GM19025 (cell line): Measurements from ENCODE around the gene PDCD2L.
"Not testable (repeated sequence)": the region's sequence is repeated elsewhere in the genome, so short reads cannot be mapped to it uniquely, and the experiment has no call there.

ENCODE experiments used
- ATAC-seq: cut with Tn5 transposase; IDR thresholded peaks from one replicate; pipeline ENCODE4 v1.9.1; 2021; ENCODE audit warnings: mild to moderate bottlenecking, low read depth, moderate library complexity; ENCODE audit not compliant: unreplicated experiment

The PDCD2L gene

DNA sequence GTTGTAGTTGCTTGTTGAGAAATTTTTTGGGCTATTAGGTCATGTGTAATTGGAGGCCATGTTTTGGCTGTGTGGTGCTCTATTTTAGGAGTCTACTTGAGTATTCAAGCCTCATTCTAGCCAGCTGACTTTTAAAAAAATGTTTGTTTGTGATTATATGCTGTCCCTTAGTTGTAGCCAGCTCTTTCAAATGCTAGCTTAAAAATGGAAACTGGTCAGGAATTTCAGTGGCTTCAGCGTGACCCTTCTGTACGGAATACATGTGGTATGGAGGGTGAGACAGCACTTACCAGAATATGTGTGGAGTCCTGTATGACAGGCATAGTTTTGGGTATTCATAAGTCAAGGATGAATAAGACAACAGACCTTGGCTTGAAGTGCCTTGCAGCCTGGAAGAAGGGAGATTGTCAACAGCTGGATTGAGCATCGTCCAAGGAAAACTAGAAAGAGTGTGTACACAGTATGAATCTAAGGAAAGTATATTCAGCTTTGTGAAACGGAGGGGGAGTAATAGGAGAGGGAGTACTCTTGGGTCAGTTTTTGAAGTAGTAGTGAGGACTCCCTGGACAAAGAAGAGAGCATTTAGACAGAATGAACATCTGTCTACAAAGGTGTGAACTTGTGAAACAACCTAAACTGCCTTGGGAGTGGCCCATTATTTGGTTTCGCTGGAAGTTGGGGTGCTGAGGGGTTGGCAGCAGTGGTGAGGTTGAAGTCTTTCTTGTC lies 57.3 kb downstream of the PDCD2L start:
- ATAC-seq: no peak

DNA sequence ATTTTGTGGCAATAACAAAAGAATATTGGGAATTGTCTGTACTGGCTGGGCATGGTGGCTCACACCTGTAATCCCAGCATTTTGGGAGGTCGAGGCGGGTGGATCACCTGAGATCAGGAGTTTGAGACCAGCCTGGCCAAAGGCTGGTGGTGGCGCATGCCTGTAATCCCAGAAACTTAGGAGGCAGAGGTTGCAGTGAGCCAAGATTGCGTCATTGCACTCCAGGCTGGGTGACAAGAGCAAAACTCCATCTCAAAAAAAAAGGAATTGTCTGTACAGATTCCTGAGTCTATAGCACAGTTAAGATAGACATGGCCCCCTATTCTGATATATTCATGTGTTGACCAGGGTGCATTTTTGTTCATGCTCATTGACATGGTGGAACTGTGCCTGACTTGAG lies 60.6 kb downstream of the PDCD2L start:
- ATAC-seq: not testable (repeated sequence)

DNA sequence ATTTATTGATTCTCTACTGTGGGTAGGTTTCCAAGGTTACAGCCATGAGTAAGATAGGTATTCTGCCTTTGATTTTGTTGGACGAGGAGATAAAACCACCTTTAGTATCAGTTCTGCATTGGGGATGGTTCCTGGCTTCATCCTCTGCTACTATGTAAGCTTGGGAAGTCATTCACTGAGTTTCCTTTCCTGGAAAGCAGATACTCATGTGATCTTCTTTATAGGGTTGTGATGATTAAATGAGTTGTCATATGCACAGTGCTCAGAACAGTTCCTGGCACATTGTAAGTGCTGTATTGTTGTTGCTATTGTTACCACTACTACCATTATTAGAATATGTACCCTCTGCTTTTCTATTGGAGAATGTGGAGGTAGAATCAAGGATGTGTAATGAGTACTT lies 64.2 kb downstream of the PDCD2L start:
- ATAC-seq: no peak

DNA sequence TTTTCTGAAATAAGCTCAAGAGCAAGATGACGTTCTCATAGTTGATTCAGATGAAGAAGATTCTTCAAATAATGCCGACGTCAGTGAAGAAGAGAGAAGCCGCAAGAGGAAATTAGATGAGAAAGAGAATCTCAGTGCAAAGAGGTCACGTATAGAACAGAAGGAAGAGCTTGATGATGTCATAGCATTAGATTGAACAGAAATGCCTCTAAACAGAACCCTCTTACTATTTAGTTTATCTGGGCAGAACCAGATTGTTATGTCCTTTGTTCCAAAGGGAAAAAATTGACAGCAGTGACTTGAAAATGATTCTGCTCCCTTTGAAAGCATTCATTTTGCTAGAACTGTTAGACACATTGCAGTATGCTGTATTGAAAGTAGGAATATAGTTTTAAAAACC lies 64.8 kb downstream of the PDCD2L start:
- ATAC-seq: not testable (repeated sequence)

DNA sequence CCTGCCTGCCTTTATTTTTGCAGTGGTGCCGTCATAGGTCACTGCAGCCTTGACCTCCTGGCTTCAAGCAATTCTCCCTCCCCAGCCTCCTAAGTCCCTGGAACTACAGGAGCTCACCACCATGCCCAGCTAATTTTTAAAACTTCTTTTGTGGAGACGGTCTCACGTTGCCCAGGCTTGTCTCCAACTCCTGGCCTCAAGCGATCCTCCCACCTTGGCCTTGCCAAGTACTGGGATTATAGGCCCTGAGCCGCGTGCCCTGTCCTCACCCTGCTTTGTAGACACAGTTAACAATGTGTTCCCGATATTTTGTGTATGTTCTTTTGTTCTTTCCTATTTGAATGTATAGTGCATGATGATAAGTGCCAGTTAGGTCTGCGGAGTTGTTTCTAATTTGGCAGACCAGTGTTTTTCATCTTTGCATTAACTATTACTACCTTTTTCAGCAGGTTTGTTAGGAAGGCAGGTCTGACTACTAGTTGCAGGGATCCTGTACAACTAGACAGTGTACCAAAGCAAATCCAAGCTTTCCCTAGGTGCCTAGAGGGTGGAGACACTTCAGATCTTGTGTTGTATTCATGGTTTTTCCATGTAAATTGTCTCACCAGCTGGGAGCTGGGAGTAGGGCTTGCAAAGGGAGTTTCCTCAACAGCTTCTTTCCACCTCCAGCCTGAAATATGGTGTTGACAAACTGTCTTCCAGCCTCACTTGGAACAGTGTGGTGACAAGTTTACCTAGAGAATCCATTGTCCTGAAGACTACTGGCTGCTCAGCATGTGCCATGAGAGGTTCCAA lies 67.9 kb downstream of the PDCD2L start:
- no peak for ATAC-seq

DNA sequence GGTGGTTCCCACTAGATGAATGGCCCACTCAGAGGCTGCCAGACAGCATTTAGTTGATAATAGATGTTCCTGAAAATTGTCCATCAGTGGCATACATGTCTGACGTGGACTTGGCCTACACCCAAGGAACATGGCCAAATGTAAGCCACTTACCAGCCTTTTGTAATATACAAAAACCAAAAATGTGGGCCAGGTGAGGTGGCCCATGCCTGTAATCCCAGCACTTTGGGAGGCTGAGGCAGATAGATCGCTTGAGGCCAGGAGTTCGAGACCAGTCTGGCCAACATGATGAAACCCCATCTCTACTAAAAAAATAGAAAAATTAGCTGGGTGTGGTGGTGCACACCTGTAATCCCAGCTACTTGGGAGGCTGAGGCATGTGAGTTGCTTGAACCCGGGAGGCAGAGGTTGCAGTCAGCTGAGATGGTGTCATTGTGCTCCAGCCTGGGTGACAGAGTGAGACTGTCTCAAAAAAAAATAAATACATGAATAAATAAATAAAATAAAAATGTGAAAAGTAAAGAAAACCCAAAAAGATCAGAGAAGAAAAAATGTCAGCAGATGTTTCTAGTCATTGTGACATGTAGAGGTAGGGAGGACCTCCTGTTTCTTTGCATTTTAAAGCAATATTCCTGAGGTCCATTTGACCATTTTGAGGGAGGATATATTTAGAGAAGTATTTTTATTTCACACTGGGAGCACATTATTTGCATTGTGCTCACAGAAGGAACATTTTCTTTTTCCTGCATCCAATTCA lies 70.2 kb downstream of the PDCD2L start:
- ATAC-seq: no peak

DNA sequence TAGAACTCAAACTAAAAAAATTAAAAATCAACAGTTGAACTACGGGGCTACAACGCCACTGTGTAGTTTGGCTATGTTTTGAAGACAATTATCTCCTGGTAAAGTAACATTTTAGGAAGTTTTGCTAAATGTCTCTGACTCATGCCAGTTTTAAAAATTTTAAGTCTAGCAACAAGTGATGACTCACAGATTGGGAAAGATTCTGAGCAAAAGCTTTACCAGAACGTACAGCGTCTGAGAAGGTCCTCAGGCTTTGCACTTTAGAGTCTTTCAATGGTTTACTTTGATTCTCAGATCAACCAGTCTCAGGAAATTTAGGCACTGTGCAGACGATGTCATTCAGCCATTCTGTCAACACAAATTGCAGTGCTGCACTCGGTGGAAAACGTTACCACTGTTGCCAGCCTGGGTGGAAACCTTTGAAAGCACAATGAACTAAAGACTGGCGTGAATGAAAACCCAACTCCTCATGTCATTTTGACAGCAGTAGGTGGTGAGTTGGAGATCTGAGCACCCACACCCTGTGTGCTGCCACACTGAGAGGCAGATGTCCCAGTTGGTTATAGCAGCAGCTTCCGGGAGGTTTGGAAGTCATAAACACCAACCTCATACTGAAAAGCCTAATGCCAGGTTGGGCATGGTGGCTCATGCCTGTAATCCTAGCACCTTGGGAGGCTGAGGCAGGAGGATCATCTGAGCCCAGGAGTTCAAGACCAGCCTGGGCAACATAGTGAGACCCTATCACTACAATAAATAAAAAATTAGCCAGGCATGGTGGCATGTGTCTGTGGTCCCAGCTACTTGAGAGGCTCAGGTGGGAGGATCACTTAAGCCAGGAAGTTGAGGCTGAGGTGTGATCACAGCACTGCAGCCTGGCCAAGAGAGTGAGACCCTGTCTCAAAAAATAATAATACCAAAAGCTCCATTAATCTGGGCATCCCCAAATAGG lies 71.1 kb downstream of the PDCD2L start:
- no peak for ATAC-seq
